Measurements from ENCODE around the gene ZSCAN4. TPM values are rescaled to one million over a fixed set of nuclear protein-coding genes. Genes with fewer than 3 reads are reported as not detected.

ZSCAN4 gene
- polyA plus RNA-seq, 1 donor (not counting 4 experiments of a cell fraction or from before 2014, with no cell fraction given), result 0.18 TPM

DNA sequence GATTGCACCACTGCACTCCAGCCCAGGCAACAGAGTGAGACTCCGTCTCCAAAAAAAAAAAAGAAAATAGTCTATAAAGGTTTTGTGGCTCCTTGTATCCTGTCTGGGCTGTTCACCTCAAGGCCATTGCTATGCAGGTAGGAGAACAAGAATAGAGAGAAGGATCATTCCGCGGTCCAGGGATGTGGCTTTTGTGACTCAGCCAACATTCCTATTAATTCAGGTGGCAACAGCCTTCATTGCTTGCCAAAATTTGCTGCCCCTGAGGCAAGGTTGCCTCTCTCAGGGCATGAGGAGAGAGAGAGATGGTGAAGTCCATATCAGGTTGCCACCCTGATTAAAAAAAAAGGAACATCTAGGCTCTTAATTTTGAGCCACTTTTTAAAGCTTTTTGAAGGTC, 21.0 kb downstream of the ZSCAN4 start:
- dilution Hi-C loops (cut with MboI; ENCODE audit: extremely low pct_ligation_motif_present, low sequenced_read_pairs), result no loop called here
- H3K9ac ChIP-seq (ENCODE audit: control insufficient read depth, extremely low read depth, insufficient read depth, low read length), result no peak overlapping the region
- peak in 1 of 3 experiments; percentile 6 for TF ChIP-seq CTCF (optimal IDR thresholded peaks at IDR 0.05 in 1 of 3, IDR thresholded peaks at IDR 0.05 in 1 of 3, conservative IDR thresholded peaks at IDR 0.05 in 1 of 3; ENCODE audit: extremely low read depth in 1 of 3, insufficient read depth in 2 of 3, low read length in 3 of 3)
- TF ChIP-seq EZH2 (IDR thresholded peaks at IDR 0.05; ENCODE audit: low read length), result no peak
- DNase-seq (ENCODE audit: low read depth, low spot score), result peak; percentile 73
- no peak overlapping the region for H3K27ac ChIP-seq (ENCODE audit: control insufficient read depth, insufficient read depth, low read length)
- no peaks in the 10 kb centered on the region for H3K9me1 ChIP-seq (ENCODE audit: control insufficient read depth, extremely low read depth, insufficient read depth, low read length)
- peaks cover 44% of the 10 kb centered on the region for H3K79me2 ChIP-seq (ENCODE audit: control insufficient read depth, insufficient read depth, low read length)
- H3K4me3 ChIP-seq (ENCODE audit: control insufficient read depth in 2 of 3, extremely low read depth in 1 of 3, insufficient read depth in 2 of 3, low read depth in 1 of 3, low read length in 3 of 3), result no peak overlapping the region
- no peaks in the 10 kb centered on the region for H3K27me3 ChIP-seq (ENCODE audit: control insufficient read depth, extremely low read depth, insufficient read depth, low read length)
- H2AFZ ChIP-seq (ENCODE audit: control insufficient read depth, low read length), result no peak overlapping the region
- peaks cover 32% of the 10 kb centered on the region for H3K9me3 ChIP-seq (ENCODE audit: control insufficient read depth, low read depth, low read length)
- H3K4me2 ChIP-seq (ENCODE audit: control insufficient read depth, extremely low read depth, insufficient read depth, low read depth, low read length), result no peak overlapping the region
- FAIRE-seq, result peak; percentile 81
- peaks cover 27 to 30% of the 10 kb centered on the region in 2 experiments for H3K36me3 ChIP-seq (ENCODE audit: control insufficient read depth in 2 of 2, extremely low read depth in 1 of 2, insufficient read depth in 2 of 2, low read length in 2 of 2)
- H3K4me1 ChIP-seq (ENCODE audit: control insufficient read depth, extremely low read depth, insufficient read depth, low read length), result peaks cover 7% of the 10 kb centered on the region
- H4K20me1 ChIP-seq (ENCODE audit: control insufficient read depth, extremely low read depth, insufficient read depth, low read length), result no peaks in the 10 kb centered on the region

GRCh38 chr19:57701625-57702024, 32.9 kb downstream of the ZSCAN4 start:
- Histone ChIP-seq H3K36me3 (ENCODE audit: control insufficient read depth in 2 of 2, extremely low read depth in 1 of 2, insufficient read depth in 2 of 2, low read length in 2 of 2) (peaks cover 0 to 2% of the 10 kb centered on the region in 2 experiments), H3K27ac (ENCODE audit: control insufficient read depth, insufficient read depth, low read length) (no peak overlapping the region), H3K79me2 (ENCODE audit: control insufficient read depth, insufficient read depth, low read length) (no peaks in the 10 kb centered on the region), H3K9ac (ENCODE audit: control insufficient read depth, extremely low read depth, insufficient read depth, low read length) (no peak overlapping the region), H3K9me1 (ENCODE audit: control insufficient read depth, extremely low read depth, insufficient read depth, low read length) (no peaks in the 10 kb centered on the region), H2AFZ (ENCODE audit: control insufficient read depth, low read length) (no peak overlapping the region), H3K4me3 (ENCODE audit: control insufficient read depth in 2 of 3, extremely low read depth in 1 of 3, insufficient read depth in 2 of 3, low read depth in 1 of 3, low read length in 3 of 3) (no peak overlapping the region), H3K4me2 (ENCODE audit: control insufficient read depth, extremely low read depth, insufficient read depth, low read depth, low read length) (no peak overlapping the region), H3K9me3 (ENCODE audit: control insufficient read depth, low read depth, low read length) (peaks cover 2% of the 10 kb centered on the region), H4K20me1 (ENCODE audit: control insufficient read depth, extremely low read depth, insufficient read depth, low read length) (no peaks in the 10 kb centered on the region), H3K4me1 (ENCODE audit: control insufficient read depth, extremely low read depth, insufficient read depth, low read length) (no peaks in the 10 kb centered on the region), H3K27me3 (ENCODE audit: control insufficient read depth, extremely low read depth, insufficient read depth, low read length) (no peaks in the 10 kb centered on the region)
- FAIRE-seq (peak; percentile 43), DNase-seq (ENCODE audit: low read depth, low spot score) (no peak)
- dilution Hi-C loops (cut with MboI; ENCODE audit: extremely low pct_ligation_motif_present, low sequenced_read_pairs), result no loop called here
- TF ChIP-seq CTCF (optimal IDR thresholded peaks at IDR 0.05 in 1 of 3, IDR thresholded peaks at IDR 0.05 in 1 of 3, conservative IDR thresholded peaks at IDR 0.05 in 1 of 3; ENCODE audit: extremely low read depth in 1 of 3, insufficient read depth in 2 of 3, low read length in 3 of 3), result no peak
- TF ChIP-seq EZH2 (IDR thresholded peaks at IDR 0.05; ENCODE audit: low read length), result no peak

All from keratinocyte (primary cell).